Stimulated activated naive CD8-positive, alpha-beta T cell treated with anti-CD3 and anti-CD28 coated beads, Interleukin-15, Interleukin-2, amounts not matched to agents 100 U/mL and 50 U/mL, for 24 hours (primary cell): ENCODE measurements around the gene WAC.
"Not testable (repeated sequence)": the region's sequence is repeated elsewhere in the genome, so short reads cannot be mapped to it uniquely, and the experiment has no call there.

Experiments used
- ATAC-seq: fragments of 150-1000 bp; cut with Tn5 transposase; one replicate; pipeline ENCODE4 v1.10.0; 2021
- DNase-seq: peaks from one replicate; pipeline ENCODE4 v3.0.0; 2021

WAC gene, protein sequence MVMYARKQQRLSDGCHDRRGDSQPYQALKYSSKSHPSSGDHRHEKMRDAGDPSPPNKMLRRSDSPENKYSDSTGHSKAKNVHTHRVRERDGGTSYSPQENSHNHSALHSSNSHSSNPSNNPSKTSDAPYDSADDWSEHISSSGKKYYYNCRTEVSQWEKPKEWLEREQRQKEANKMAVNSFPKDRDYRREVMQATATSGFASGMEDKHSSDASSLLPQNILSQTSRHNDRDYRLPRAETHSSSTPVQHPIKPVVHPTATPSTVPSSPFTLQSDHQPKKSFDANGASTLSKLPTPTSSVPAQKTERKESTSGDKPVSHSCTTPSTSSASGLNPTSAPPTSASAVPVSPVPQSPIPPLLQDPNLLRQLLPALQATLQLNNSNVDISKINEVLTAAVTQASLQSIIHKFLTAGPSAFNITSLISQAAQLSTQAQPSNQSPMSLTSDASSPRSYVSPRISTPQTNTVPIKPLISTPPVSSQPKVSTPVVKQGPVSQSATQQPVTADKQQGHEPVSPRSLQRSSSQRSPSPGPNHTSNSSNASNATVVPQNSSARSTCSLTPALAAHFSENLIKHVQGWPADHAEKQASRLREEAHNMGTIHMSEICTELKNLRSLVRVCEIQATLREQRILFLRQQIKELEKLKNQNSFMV

DNA sequence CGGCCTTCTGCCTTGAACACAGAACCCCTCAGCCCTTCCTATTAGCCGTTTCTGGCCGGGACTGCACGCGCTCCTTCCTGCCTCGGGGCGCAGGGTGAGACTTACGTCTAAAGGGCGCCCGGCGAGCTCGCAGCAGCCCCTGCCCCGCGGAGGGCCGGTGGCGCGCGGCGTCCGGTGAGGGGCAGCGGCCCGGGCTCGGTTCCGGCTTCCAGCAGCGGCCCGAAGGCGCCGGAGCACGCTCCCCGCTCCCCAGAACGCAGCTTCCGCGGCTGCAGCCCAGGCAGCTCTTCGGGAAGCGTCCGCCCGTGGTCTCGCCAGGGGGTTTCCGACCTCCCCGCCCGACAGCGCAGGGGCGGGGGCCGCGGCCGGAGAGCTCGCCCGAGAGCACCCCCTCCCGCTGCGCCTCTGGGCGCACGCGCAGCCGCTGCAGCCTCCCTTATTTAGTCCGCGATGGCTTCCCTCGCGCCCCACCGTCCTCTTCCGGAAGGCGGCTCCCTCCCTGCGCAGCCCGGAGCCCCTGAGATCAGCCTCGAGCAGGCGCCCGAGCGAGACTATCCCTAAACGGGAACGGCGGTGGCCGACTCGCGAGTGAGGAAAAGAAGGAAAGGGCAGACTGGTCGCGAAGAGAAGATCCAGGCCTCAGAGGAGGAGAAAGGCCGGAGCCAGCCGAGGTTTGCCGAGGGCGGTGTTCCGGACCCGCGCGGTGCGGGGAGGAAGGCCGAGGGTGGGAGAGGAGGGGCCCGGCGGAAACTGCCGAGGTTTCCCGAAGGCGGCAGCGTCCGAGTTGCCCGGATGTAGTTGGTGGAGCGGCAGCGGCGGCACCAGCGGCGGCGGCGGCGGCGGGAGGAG lies at the start of gene WAC:
Gene WAC (plus strand): TSS at position 782 of the 849 bp plus-strand sequence. CDS start 462 bp downstream, outside the sequence.
- ATAC-seq, result peak; percentile 88

DNA sequence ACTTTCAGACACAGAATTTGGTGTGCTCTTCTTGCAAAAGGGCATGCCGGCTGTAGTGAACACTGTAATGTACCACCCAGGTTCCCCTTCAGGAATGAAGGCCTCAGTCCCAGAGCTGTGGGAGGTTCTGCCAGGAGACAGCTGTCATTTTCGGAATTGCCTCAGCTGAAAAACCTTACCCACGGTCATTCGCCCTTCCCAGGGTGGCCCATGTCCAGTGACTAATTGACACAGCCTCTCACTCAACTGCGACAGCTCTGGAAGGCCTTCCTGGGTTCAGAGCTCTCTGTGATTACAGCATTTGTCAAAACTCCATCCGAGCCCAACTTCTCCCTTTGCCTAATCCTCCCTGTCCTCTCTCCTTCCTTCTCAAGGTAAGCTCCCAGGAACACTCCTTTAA lies 43.7 kb upstream of the WAC start:
- ATAC-seq, result no peak

More for the DNA sequence above, at the start of gene WAC:
- peak; percentile 98 for DNase-seq

DNA sequence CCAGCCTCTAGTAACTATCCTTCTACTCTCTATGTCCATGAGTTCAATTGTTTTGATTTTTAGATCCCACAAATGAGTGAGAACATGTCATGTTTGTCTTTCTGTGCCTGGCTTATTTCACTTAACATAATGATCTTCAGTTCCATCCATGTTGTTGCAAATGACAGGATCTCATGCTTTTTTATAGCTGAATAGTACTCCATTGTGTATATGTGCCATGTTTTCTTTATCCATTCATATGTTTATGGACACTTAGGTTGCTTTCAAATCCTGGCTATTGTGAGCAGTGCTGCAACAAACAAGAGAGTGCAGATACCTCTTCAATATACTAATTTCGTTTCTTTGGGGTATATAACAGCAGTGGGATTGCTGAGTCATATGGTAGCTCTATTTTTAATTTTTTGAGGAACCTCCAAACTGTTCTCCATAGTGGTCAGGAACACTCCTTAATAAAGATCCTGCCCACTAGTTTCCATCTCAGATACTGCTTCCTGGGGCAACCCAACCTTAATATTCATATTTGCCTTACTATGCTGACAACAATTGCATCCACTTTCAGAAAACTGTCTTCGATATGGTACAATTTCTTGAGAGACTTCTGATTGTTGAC lies 42.6 kb upstream of the WAC start:
- DNase-seq, ATAC-seq: not testable (repeated sequence)

More for the DNA sequence above, 43.7 kb upstream of the WAC start:
- DNase-seq, result no peak

DNA sequence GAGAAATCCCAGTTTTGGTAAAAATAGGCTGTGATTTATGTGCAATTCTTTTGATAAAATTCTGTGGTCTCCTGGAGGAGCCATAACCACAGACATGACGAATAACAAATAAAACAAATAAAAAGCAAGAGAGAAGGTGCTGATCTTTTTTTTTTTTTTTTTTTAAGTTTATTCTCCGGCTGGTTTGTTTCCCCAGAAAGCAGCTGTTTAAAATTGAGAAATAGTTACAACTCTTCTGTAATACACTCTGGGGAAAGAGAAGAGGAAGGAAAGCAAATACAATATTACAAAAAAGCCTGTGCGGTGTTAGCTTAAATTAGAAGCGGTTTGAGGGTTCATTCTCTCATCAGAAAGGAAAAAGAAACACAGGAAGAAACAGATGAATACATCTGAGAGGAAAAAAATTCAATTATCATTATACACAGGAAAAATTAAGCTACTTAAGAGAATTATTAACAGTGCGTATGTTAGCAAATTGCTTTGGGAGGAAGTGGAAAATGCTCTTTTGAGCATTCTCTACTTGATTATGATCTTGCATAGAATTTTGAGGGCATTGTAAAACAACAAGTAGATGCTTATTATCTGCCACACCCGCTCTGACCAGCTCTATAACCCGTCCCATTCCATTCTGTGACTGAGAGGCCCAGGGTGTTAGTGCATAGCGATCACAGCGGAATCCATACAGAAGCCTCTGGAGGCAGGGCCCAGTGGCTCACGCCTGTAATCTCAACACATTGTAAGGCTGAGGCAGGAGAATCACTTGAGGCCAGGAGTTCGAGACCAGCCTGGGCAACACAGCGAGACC lies 40.6 kb upstream of the WAC start:
- ATAC-seq, result no peak
- no peak for DNase-seq

DNA sequence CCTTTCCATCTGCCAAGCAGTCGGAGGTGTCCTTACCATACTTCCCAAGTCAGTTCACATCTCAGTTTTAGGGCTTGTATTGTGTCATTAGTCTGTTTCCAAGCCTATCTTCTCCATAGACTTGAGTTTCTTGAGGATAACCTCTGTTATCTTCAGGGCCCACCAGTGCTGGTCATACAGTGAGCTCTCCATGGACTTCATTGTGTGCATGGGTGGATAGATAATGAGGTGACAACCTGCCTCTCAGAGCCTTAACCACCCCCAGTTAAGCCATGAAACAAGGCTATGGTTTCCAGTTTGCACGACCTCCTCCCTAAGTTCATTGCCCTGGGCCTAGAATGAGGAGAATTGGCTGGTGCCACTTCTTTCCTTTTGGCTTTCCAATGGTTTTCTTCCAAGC lies 38.5 kb upstream of the WAC start:
- no peak for ATAC-seq
- no peak for DNase-seq

DNA sequence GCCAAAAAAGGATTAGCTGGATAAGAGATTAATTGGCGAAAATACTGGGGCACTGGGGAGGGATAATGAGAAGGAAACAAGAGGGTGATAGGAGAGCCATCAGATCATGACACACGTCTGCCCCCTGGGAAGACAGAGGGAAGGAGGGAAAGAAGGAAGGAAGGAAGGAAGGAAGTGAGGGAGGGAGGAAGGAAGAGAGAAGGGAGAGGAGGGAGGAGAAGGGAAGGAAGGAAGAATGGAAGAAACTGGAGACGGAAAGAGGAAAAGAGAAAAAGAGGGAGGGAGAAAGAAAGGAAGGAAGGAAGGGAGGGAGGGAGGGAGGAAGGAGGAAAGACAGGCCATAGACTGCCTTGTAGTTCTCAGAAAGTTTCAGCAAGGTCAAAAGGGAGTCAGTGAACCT lies 37.8 kb upstream of the WAC start:
- ATAC-seq, result no peak
- DNase-seq, result no peak

DNA sequence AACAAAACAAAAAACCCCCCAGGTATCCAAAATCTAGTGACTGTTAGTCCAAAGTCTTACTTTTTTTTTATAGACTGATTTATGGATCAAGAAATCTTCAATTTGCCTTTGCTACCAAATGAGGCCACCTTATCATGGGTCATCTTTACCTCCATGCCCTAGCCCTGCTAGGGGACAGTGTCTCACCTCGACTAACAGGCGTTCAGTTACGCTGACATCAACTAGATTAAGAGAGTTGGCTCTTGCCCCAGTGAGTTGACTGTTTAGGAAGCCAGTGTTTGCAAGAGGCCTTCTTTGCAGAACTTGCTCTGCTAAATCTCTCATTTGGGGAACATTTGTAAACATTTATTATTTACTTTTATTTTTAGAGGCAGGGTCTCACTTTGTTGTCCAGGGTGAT lies 36.9 kb upstream of the WAC start:
- DNase-seq (no peak), ATAC-seq (no peak)

DNA sequence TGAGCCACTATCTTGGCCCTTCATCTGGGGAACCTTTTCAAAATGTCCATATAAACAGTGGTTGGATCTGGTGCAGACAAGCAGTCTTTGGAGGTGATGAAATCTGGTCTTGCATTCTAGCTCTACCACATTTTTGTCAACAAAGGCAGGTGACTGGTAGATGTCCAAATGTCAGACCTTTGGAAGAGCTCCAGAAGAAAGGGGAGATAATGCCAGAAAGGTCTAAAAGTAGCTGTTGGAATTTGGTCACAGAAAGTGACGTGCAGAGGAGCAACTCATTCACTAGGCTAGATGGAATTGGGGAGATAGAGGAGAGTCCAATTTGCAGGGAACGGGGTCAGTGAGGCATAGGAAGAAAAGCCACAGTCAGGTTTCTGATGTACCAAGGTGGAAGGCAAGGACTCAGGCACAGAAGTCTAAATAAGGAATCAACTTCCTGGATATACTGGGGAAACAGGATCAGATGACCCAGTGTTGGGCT lies 36.4 kb upstream of the WAC start:
- ATAC-seq (no peak), DNase-seq (no peak)

DNA sequence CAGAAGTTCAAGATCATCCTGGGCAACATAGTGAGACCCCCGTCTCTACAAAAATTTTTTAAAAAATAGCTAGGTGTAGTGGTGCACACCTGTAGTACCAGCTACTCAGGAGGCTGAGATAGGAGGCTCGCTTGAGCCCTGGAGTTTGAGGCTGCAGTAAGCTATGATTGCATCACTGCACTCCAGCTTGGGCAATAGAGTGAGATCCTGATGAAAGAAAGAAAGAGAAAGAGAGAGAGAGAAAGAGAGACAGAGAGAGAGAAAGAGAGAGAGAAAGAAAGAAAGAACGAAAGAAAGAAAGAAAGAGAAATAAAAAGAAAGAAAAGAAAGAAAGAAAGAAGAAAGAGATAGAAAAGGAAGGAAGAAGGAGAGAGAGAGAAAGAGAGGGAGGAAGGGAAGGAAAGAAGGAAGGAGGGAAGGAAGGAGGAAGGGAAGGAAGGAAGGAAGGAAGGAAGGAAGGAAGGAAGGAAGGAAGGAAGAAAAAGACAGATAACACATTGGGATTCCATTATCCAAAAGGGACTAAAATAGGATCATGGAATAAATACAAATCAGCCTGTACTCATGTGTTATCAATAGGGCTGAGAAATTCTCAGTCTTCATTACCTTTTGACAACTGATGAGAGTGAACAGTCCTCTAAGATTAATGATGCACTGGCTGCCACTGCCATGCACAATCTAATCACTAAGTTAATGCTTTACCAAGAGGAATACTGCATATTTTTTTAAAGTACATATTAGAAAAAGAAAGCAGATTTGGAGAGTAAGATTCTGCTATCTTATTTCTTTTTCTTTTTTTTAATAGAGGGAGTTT lies 35.4 kb upstream of the WAC start:
- ATAC-seq (no peak), DNase-seq (no peak)

DNA sequence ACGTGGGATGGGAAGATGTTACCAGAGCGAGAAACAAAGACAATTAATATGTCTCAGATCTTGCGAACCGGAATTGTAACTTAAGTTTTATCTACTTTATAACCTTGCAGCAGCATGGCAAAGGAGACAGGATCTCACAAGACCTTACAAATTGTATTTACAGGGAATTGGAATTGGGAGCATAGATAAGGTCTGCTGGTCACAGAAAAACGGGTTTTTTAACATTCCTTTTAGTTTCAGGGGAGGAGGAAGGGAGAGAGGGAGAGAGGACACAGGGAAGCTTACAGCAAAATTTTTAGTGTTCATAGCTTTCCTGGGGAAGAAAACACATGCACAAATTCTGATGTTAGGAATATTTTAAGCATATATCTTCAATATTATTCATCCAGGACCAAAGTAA lies 32.7 kb upstream of the WAC start:
- not testable (repeated sequence) for DNase-seq, ATAC-seq

DNA sequence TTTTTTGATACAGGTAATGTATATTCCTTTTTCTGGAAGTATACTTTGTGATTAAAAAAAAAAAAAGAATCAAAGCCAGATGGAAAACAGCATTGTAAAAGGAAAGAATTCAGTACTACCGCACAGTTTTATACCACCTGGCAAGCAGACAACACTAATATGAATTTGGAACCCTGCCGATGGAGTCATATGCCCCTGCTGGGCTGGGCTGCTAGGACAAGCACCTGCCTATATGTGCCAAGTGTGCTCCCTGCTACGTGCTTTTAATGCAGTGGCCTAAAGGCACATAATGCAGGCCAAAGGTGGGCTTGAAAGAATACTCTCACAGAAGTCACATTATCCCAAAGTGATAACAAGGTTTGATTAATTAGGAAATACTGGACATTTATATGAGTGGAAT lies 29.8 kb upstream of the WAC start:
- no peak for ATAC-seq
- DNase-seq, result no peak

DNA sequence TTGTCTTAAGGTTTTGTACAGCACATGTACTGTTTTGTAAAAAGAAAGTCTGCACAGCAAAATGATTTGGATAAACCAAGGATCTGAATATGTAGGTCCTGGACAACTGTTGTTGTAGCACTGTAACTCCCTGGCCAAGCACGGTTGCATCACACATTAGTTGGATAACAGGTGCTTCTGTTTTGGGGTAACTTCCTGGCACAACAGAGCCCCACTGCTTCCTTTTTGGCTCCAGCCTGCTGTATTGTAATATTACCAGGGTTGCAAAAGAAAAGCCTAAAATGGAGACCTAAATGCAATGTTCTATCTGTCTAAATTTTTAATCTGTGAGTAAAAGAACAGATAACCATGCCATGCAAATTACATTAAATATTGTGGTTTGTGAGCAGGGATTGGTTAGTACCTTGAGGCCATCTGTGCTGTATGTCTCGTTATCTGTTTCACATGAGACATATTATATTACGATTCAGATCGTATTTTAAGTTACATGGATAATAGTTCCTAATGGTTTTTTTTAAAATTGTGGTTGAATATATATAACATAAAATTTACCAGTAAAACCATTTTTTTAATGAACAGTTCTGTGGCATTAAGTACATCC lies 27.5 kb upstream of the WAC start:
- no peak for ATAC-seq
- no peak for DNase-seq

DNA sequence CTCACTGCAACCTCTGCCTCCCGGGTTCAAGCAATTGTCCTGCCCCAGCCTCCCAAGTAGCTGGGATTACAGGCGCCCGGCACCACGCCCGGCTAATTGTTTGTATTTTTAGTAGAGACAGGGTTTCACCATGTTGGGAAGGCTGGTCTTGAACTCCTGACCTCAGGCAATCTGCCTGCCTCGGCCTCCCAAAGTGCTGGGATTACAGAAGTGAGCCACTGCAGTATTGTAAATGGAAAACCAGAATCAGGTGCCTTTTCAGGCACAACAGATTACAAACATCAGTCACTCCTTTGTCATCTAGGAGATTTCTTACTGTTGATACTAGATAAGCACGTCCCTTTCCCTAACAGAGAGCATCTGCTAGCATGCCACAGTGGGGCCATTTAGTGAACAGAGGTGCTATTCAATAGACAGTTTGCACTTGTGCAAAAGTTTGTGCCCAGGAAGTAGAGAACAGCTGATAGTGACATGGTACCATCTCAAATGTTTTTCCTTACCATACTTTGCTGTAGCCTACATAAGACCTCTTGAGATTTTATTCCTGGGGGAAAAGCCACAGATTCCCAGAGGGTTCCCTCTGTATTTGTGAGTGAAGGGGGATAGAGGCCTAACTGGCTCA lies 24.5 kb upstream of the WAC start:
- ATAC-seq (no peak), DNase-seq (no peak)

DNA sequence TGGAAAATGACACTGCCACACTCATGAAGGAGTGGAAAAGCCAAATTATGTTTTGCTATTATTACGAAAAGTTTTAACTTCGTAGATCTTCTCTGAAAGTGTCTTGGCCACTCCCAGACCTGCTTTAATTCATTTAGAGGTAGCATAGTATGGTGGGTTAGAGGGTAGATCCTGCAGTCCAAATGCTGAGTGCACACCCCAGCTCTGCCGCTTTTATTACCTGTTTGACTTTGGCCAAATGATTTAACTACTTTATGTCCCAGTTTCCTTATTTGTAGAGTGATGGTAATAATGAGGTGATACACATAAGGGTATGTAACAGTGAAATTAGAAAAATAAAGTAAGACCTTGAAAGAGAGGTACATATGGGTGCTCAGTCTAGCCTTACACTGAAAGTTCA lies 23.6 kb upstream of the WAC start:
- ATAC-seq, result no peak
- no peak for DNase-seq

DNA sequence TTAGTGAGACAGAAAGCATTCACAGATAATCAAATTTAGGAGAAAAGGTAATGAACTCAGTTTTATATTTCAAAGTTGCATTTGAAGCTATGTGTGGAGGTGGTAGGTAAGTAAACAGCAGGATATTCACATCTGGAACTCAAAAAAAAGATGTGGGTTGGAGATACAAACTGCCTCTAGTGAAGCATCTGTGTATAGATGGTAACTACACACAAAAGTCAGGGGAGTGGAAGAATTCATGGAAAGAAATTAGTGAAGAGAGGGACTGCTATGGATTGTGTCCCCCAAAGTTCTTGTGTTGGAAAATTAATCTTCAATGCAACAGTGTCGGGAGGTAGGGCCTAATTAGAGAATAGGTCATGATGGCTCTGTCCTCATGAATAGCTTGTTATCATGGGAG lies 18.3 kb upstream of the WAC start:
- DNase-seq (no peak), ATAC-seq (no peak)

DNA sequence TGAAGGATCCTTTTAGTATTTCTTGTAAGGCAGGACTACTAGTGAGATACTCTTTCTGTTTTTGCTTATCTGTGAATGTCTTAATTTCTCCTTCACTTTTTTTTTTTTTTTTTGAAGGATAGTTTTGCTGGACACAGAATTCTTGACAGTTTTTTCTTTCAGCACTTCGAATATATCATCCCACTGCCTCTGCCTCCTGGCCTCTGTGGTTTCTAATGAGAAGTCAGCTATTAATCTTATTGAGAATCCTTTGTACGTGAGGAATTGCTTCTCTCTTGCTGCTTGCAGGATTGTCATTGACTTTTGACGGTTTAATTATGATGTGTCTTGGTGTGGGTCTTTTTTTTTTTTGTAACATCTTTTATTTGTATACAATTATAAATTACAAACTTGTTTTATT lies 12.6 kb upstream of the WAC start:
- no peak for DNase-seq
- ATAC-seq, result no peak

DNA sequence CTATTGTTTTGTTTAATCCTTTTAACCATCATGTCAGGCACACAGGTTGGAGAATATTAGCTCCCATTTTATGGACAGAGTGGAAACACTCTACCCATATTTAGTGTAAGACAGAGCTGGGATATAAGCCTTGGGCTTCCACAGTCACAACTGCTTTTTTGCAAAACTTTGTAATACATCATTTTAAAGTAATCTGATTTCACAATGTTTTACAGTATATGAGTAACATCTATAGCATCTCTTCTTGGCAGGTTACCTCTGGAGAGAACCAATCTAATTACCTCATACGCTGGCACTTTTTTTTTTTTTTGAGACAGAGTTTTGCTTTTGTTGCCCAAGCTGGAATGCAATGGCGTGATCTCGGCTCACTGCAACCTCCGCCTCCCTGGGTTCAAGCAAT lies 12.1 kb upstream of the WAC start:
- not testable (repeated sequence) for ATAC-seq, DNase-seq

DNA sequence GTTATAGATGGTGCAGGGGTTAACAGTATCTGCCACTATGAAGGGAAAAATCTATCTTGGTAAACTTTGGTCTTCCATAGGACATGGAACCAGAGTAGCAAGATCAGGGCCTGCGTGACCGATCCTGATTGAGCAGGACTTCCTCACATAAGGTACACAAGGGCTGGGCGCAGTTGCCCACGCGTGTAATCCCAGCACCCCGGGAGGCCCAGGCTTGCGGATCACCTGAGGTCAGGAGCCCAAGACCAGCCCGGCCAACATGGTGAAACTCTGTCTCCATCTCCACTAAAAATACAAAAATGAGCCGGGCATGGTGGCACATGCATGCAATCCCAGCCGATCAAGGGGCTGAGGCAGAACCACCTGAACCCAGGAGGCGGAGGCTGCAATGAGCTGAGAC lies 11.0 kb upstream of the WAC start:
- not testable (repeated sequence) for DNase-seq, ATAC-seq

DNA sequence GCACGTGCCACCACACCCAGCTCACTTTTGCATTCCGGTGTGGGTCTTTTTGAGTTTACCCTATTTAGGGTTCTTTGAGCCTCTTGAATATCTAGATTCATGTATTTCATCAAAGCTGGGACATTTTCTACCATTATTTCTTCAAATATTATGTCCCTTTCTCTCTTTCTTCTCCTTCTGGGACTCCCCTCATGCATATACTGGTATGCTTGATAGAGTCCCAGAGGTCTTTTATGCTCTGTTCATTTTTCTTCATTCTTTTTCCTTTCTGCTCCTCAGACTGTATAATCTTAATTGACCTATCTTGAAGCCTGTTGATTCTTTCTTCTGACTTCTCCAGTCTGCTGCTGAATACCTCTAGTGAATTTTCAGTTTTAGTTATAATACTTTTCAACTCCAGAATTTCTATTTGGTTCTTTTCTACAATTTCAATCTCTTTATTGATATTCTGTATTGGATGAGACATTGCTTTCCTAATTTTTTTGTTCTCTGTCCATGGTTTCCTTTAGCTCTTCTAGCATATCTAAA lies 9.1 kb upstream of the WAC start:
- no peak for ATAC-seq
- no peak for DNase-seq
